RKO (cell line): ENCODE data around the gene VSTM2B.

Source experiments
- DNase-seq: peaks from one replicate; pipeline ENCODE4 v3.0.0-alpha.2; 2016; ENCODE audit warnings: low spot score

Gene VSTM2B

DNA sequence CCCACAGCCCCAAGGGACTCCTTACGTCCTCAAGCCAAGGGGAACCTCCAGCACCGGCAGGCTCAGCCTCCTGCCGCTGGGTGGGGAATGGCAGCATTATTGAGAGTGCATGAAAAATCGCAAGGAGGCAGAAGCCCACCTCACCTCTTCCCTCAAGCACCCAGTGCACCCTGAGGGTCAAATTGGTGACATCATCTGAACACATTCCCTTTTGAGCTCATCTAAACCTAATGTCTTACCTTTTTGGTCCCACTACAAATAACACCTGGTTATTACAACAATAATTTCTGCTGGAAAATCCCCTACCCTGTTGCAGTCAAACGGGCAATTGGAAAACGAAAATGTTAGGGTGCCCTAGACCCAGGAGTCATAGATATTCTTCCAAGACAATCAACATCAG, 68.1 kb downstream of the VSTM2B start:
- no peak for DNase-seq

DNA sequence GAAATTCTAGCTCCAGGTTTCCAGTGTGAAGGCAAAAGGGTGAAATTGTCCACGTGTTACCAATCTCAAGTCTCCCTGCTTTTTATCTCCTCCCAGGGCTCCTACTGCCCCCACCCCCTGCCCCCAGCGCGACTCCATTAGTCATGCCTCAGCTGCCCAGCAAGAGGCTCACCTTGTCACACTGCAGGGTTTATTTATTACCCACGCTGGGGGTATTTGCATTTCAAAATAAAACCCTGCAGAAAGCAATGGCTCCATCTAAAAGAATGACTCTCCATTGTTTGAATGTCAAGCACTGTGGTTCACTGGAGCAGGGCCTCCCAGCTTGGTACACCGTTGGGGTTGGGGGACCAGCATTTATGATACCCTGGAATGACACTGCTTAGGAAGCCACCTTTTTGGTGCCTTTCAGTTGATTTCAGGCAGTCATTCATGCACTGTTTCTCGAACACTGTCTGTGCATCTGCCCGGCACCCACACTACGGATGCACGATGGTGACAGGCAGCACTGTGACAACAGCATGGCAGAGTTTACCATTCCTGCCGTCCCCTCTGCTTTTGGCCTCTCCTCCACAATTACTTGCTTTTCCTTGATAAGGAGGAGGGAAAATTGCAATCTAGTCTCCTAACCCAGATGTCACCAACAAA, 70.4 kb downstream of the VSTM2B start:
- DNase-seq = no peak

GRCh38 chr19:29596885-29597525, 71.2 kb downstream of the VSTM2B start:
- DNase-seq = peak; percentile 51

GRCh38 chr19:29598036-29598435, 72.2 kb downstream of the VSTM2B start:
- DNase-seq = no peak

DNA sequence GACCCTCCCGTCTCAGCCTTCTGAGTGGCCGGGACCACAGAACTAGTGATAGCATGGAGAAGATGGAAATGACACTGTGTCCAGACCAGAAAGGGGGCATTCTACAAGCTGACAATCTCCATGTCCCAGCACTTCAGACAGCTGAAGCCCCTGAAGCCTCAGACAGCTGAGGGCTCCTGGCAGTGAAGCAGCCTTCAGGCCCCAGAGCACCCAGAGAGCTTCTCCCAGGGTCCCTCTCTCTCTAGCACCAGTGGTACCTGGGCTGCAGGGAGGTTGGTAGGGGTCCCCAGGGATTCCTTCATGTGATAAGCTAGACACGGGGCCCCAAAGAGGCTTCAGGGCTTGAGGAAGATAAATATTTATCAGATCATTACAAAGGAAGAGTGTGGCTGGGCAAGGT, 72.7 kb downstream of the VSTM2B start:
- DNase-seq = no peak

DNA sequence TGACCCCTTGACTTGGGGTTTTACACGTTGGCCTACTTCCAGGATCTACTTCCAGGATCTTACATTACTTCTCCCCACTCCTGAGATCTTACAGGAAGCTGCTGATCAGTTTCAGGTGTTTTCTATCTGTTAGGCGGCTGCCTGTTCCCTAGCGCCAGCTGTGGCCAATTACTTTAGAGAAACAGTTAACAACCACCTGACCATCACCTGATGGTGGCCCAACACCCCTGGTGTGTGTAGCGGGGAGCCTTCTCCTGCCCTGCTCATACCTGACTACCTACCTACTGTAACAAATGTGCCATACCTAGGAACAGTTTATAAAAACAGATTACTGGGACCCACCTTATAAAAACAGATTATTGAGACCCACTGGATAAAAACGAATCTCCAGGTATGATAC, 77.5 kb downstream of the VSTM2B start:
- no peak for DNase-seq

- peak; percentile 95 for DNase-seq
These were observed 80.0 kb downstream of the VSTM2B start, which contains the start of gene POP4 for GRCh38 chr19:29605653-29606419. TSS of gene POP4 (plus strand) at chr19:29606283. CDS start at chr19:29606319, 36 bp downstream.

- DNase-seq = no peak
These were observed 80.6 kb downstream of the VSTM2B start for GRCh38 chr19:29606420-29606747.

DNA sequence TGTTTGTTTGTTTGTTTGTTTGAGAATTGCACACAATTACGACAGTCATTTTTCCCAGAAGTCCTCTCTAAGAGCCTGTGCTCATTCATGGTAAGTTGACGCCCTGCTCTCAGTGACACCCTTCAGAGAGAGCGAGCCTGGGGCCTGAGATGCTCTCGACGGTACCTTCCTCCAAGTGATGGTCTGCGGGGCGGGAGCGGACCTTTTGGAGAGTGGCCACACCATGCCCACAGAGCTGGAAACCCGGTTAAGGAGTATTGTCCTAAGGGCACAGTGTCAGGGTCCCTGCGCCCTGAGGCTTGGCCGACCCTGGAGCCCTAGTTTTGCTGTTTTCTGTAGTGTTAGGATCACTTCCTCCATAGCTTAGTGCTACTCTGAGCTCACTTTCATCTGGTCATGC, 83.8 kb downstream of the VSTM2B start:
- DNase-seq = no peak

GRCh38 chr19:29610213-29610573, 84.4 kb downstream of the VSTM2B start:
- DNase-seq = no peak

DNA sequence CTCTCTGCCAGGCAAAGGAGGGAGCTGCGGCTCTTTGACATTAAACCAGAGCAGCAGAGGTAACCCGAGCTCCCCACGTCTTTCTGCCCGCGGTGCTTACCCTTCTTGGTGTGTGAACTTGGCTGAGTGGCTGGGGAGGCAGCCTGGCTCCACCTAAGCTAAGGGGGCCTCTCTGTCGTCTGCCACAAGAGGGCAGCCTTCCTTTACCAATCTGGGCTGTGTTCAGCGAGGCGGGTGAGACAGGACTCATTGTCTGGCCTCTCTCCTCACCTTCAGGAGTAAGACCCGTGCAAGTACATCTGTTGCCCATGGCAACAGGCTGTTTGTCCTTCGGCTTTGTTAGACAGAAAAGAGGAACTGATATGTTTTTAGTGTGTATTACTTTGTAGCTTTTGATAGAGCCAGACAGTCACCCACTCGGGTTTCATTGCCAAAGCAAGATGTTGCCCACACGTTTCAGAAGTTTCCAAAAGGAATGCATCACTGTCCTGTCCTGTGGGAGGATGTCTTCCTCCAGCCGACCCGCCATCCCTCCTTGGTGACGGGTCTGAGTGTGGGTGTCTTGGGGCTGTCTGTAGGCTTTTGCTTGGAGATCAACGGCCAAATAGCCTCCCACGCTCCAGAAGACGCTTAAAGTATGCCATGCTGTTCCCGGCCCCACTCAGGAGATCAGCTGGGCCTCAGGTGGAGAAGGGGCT, 84.9 kb downstream of the VSTM2B start:
- peak; percentile 76 for DNase-seq

GRCh38 chr19:29612121-29612520, 86.3 kb downstream of the VSTM2B start:
- DNase-seq = no peak

GRCh38 chr19:29612801-29613595, 87.2 kb downstream of the VSTM2B start:
- DNase-seq = no peak

- DNase-seq = no peak
These were observed 88.3 kb downstream of the VSTM2B start for GRCh38 chr19:29614046-29614445.
